ENCODE results near the gene GMPPB. TPM values are rescaled to one million over a fixed set of nuclear protein-coding genes. Genes with fewer than 3 reads are reported as not detected.

The GMPPB gene
- total RNA-seq, result 10 to 100 TPM; 20.3 to 31.6 TPM

DNA sequence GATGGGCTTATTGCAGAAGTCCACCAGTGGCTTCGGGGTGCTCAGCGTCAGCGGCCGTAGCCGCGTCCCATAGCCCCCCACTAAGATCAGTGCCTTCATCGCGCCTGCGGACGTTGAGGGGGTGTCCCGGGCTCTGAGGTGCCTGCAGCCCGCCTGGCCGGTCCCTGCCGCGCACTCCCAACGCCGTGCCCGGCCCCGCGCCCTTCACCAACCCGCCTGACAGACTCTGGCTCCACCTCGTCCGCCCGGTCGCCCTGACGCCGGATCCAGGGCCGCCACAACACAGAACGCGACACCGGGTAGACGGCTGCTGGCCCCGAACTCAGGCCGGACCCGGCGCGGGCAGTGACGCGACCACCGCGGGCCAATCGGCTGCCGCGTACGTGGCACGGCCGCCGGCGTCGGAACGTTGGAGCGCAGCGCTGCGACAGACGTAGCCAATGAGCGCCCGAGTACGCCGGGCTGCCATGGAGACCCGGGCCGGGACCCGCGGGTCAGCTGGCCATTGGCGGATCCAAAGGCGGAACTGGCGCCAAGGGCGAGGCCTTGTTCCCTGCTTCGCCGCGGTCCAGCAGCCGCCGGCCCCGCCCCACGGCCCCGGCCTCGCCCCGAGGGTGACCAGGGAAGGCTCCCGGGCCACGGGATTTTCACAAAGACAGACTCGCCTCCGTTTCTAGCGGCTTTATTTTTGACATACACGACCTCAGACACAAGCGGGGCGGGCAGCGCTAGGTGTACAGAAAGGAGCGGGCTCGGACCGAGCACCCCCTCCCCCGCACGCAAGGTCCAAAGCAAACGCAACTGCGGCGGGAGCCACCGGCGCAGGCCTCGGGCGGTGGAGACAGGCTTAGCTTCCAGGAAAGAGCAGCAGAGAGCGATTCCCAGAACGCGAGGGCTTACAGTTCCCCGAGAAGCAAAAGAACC, at the start of gene GMPPB:
GMPPB (minus strand) TSS at position 324 of the 924 bp plus-strand sequence; CDS start at position 99, 225 bp downstream.

DNA sequence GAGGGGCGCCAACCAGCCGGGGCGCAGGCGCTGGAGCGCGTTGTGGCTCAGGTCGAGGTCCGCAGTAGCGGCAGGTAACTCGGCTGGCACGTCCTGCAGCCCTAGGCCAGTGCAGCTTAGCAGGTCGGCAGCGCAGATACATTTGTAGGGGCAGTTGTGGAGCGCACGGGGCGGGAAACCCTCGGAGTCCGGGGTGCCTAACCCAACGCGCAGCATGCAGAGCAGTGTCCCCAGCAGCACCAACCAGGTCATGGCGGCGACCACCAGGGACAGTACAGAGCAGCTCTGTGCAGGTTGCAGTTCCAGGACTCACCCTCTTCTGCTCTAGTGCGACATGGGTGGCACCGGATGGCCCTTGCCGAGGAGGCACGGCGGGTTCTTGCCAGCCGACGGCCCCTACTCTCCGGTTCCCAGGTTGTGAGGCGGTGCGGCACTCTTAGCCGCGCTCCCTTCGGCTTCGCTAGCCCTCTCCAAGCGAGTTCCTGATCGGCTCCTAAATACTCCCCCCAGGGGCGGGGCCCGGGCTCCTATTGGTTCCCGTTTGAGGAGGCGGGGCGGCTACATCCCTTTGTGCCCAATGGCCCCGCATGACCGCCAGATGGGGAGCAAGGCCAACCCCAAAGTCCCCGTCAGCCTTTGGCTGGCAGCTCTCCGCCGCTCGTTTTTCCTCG, 4.4 kb downstream of the GMPPB start, which contains the start of gene AMIGO3:
AMIGO3 (minus strand) TSS at position 471 of the 671 bp plus-strand sequence; CDS start at position 252, 219 bp downstream.

DNA sequence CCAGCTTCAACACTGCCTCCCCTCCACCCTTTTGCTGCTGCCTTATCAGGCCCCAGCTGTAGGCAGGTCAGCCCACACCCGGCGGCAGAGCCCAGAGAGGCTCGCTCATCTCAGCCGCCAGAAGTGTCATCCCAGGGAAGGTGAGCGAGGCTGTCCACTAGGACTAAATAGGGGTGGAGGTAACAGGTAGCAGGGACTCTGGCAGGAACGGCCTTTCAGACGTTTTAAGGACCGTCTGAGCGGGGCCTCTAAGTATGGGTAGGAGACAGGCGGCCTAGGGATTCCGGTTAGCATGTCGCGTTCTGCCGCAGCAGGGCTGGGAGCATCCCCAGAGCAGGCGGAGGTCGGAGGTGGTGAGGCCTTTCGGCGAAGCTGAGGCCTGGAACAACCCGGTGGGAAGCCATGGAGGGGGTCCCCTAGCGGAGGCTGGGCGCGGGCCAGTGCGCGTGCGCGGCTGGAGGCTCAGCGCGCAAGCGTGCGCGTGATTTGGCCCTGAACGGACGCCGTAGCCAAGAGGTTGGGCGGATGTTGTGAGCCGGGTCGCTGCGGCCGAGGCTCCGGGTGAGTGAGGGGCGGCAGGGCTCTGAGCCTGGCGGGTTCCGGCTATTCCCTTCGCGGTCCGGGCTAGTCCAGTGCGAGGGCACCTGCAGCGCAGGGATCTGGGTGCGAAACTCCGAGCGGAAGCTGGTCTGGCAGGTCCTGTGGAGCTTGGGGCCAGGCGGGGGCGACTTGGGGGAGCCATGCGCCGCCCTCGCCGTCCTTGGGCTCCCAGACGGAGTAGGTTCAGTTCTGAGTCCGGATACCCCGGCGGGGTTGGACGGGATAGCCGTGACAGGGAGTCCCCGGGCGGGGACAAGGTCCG, 34.5 kb downstream of the GMPPB start, which contains the start of the genes MST1 and RNF123:
MST1 (minus strand) TSS at position 429 of the 862 bp plus-strand sequence. CDS start 783 bp downstream, outside the sequence.
RNF123 (plus strand) TSS at position 512 of the 862 bp plus-strand sequence. CDS start 1,609 bp downstream, outside the sequence.

DNA sequence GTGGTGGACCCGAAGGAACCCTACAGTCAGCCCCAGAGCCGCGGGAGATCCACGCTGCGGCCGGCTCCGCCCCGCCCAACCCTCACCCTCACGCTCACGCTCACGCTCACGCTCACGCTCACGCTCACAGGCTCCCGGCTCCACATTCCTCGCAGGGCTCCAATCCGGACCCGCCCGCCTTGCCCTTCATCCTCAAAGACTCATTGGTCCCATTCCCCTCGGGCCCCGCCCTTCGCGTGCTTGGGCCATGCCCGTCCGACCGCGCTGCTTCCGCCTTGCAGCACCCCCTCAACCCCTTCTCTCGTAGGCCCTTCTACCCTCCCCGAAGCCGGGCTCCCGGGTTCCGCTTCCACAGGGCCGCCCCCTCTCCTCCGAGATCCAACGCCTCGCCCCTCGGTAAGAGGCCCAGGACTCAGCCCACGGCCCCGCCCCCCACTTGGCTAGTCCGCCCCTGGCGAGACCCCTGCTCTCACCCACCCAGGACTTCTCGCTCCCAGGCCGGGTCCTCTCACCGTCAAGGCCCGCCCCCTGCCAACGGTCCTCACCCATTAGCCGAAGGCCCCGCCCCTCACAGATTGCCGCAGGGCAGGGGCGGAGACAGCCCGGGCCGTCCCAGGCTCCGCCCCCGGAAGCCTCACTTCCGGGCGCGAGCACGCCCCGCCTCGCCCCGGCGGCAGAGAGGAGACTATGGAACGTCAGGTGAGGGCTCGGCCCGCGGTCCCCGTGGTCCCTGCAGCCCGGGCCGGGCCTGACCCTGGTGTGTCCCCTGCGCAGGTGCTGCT, 49.8 kb downstream of the GMPPB start, which contains the start of gene APEH:
APEH (plus strand) TSS at position 637 of the 782 bp plus-strand sequence; CDS start at position 688, 51 bp downstream.

Small RNA genes within 50 kb of the gene (small RNA-seq; reads per million reads assigned to genes)
- gene AMIGO3, result 0 reads per million in 2 donors
- 0 reads per million in 2 donors for gene COX6CP14

Other genes with a start within 250 kb of the GMPPB start
- gene BSN, start 169.5 kb downstream of the GMPPB start, total RNA-seq, result under 1 TPM; under 0.01 TPM
- gene APEH, start 49.6 kb downstream of the GMPPB start, total RNA-seq, result 100 to 1,000 TPM; 131 to 161 TPM
- 1 to 10 TPM; 2.0 to 6.9 TPM for gene MST1, start 34.5 kb downstream of the GMPPB start, total RNA-seq
- gene RNF123, start 34.4 kb downstream of the GMPPB start, total RNA-seq, result 10 to 100 TPM; 29.6 to 30.0 TPM
- gene AMIGO3, start 4.3 kb downstream of the GMPPB start, total RNA-seq, result under 1 TPM; 0.33 to 0.69 TPM
- 10 to 100 TPM; 67.3 to 74.3 TPM for gene IP6K1, start 62.6 kb upstream of the GMPPB start, total RNA-seq
- under 1 TPM in 1 of 2 donors, not detected in 1; under 0.01 TPM for gene CDHR4, start 75.9 kb upstream of the GMPPB start, total RNA-seq
- 10 to 100 TPM in 1 of 2 donors, 1 to 10 TPM in 1; 5.9 to 13.7 TPM for gene INKA1, start 79.3 kb upstream of the GMPPB start, total RNA-seq
- gene UBA7, start 90.0 kb upstream of the GMPPB start, total RNA-seq, result 100 to 1,000 TPM; 112 to 122 TPM
- 10 to 100 TPM in 1 of 2 donors, 1 to 10 TPM in 1; 5.5 to 11.3 TPM for gene TRAIP, start 132.6 kb upstream of the GMPPB start, total RNA-seq
- gene CAMKV, start 146.0 kb upstream of the GMPPB start, total RNA-seq, result under 1 TPM in 1 of 2 donors, not detected in 1; 0.34 TPM
- gene MST1R, start 179.9 kb upstream of the GMPPB start, total RNA-seq, result 1 to 10 TPM in 1 of 2 donors, under 1 TPM in 1; 0.33 to 3.4 TPM
- gene MON1A, start 205.9 kb upstream of the GMPPB start, total RNA-seq, result 10 to 100 TPM; 13.8 to 17.0 TPM
- gene RBM6, start 216.2 kb upstream of the GMPPB start, total RNA-seq, result 10 to 100 TPM; 33.7 to 45.3 TPM